CD4-positive, alpha-beta T cell treated with Interleukin-1 beta for 1 hour (primary cell): ENCODE data around the gene RFX3.

Experiments
- DNase-seq, 2 donors: peaks; one replicate each; pipeline ENCODE4 v3.0.0-alpha.2; 2020 to 2022

Gene RFX3

DNA sequence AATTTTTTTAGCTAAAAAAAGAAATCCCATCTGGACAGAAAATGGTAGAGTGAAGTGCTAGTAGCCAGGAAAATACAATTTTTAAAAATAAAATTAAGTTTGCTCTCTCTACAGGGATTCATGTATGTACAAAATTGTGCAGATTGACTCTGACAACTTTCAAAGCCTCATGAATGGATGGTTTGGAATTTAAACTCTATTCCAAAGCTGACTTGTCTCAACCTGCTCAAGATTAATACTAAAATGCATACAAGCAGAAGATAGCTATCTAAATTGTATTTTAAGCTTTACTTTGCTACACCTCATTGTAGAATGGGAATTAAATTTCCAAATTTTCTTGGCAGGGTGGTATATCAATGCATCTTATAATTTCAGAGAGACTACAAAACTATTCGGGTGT is 257.6 kb downstream of the RFX3 start:
- DNase-seq: no peak

DNA sequence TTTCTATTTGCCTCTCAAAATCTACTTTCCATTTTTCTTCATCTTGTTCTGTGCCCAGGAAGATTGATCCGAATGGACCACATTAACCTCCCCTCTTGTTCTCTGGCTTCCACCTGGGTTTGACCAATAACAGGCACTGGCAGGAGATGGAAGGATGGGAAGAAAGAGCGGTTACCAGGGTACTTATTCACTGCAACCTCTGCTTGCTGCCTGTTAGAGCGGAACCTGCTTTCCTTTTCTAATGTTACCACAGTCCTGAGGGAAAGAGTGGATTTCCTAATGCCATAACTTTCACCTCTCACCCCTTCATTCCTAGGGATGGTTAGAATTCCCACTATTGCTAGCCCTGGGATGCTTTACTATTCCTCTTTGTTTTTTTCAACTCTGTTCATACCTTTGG is 262.1 kb downstream of the RFX3 start:
- no peak for DNase-seq

DNA sequence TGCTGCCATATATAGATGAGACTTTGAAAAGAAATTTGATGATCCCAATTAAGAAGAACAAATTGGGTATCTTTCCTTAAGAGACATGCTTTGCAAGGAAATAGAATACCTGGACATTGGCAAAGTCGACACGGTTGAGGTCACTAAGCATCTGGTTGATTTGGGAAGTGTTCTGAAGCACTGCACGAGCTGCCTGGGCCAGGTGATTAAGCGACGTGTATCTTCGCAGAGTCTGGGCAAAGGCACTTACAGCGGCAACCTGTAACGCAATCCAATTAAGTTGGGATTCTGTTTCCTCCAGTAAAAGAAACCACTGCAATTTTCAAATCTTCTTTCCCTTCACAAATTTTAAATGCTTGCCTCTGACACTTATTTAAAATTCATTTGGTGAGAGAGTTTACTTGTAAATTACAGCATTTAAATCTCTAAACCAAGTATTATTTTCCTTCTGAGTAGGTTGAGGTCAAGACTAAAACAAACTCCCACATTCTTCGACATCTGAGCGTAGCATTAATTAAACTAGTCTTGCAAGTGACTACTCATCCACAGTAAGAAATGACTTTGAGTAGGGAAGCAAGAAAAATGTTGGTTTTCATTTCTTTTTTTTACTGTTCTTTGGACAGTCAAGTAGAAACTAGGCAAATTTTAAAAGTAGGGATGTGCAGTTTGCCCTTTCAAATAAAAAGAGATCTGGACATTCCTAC is 262.8 kb downstream of the RFX3 start:
- no peak for DNase-seq

DNA sequence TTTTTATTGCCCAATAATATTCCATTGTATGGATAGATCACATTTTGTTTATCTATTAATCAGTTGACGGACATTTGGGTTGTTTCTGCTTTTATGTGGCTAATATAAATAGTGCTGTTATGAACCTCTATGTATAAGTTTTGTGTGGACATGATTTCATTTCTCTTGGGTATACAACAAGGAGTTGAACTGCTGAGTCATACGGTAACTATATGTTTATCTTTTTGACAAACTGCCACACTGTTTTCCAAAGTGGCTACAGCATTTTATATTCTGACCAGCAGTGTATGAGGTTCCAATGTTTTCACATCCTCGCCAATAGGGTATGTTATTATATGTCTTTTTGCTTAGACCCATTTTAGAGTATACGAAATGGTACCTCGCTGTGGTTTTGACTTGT is 264.3 kb downstream of the RFX3 start:
- DNase-seq: no peak

DNA sequence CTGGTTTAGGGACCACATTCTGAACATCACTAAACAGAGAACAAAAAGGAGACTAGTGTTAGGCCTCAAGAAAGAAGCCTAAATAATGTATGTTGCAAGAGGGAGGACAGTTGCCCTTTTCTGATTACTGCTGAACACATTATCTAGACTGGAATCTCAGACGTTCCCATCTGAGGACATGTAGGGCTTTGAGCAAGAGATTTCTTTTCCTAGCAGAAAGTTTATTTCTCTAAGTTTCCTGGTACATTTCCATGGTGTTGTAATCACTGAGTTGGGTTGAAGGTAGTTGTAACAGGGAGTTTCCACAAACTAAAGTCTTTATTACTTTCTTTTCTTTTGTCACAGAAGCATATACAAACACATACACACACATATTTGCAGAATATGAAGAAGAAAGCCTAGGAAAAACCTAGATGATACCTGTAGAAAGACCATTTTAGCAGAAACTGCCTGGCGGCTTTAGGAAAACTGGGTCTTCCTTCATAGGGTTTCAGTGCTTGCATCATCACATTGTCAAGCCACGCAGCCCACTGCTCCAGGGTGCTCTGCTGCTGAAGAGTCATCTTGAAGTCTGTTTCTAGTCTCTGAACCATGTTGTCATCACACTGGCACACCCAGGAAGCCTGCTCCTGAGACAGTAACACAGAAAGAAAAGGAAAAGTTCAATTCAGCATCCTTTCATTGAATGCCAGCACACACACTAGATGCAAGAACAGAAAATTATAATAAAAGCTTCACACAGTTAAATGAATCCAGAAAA is 269.1 kb downstream of the RFX3 start:
- DNase-seq: no peak

DNA sequence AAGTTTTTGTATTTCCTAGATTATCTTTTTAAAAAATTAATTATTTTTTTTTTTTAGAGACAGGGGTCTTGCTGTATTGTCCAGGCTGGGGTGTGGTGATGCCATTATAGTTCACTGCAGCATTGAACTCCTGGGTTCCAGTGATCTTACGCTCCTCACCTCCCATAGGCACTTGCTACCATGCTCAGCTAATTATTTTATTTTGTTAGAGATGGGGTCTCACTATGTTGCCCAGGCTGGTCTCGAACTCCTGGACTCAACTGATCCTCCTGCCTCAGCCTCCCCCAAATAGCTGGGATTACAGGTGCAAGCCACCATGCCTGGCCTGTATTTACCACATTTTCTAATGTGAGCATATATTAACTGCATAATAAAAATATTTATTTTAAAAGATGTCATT is 274.5 kb downstream of the RFX3 start:
- DNase-seq: no peak

DNA sequence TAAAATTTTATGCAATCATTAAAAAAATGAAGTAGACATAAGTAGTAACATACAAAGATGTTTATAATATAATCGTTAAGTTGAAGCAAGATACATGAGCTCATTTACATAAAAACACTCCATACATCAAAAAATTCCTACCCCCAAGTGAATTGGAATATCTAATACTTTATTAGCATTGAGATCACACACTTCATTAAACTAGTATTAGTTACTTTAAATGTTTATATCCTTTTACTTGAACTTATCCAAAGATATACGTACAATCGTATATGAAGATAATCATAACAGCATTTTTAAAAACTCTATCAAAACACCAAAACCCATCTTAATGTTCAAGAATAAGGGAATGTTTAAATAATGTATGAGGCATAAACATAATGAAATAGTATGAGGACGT is 275.1 kb downstream of the RFX3 start:
- no peak for DNase-seq

DNA sequence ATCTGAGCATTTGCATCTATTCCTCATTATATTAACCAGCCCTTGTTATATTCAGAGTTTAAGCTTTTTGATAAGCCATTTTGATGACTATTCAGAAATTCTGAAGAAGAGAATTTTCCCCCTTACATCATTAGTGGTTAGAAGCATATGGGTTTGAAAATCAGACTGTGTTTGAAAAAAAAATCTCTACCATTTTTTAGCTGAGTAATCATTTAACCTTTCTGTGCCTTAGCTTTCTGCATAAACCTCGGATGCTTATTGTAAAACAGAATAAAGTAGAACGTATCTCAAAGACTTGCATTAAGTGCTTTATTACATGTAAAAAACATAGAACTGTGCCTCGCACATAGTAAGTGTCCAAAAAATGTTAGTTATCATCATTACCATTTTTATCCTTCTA is 278.6 kb downstream of the RFX3 start:
- no peak for DNase-seq

DNA sequence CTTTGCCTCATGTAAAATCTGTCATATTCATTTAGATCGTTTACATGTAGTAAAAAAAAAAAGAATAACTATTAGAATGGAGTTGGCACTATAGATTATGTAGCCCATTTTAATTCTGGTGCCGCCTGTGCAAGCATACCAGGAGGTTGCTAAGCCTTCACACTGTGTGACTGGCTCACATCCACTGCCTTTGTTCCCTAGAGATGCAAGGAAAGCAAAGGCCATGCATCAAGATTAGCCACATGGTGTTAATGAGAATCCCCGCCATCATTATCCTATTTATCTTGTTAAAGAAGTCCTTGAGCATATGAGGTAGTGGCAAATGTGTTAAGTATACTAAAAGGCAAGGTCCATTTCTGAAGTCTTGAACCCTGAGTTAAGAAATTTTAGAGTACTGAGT is 279.6 kb downstream of the RFX3 start:
- DNase-seq: no peak

DNA sequence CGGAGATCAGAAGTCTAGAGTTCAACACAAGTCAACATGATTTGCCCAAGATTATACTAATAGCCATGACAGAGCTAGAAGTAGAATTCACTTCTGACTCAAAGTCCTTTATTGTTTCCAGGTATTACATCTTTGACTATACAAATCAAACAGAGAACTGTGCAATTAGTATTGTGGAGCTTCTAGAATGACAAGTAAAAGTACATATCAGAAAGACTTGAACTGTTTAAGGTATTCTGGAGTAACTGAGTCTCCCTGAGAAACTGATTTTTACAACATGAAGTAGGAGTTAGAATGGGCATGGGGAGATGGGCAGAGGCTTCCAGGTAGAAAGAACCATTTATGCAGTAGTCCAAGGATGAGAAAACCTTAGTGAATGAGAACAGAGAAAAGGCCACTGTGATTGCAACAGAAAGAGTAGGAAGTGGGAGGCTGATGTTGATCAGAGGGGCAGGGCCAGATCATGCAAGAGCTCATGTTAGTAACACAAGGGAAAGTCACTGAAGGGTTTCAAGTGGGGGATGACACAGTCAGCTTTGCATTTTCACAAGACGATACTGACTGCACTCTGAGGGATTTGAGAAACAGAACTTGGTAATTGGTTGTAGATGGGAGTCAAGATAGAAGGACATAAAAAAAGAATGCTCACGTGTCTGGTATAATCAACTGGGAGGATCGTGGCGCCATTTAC is 280.7 kb downstream of the RFX3 start:
- no peak for DNase-seq

DNA sequence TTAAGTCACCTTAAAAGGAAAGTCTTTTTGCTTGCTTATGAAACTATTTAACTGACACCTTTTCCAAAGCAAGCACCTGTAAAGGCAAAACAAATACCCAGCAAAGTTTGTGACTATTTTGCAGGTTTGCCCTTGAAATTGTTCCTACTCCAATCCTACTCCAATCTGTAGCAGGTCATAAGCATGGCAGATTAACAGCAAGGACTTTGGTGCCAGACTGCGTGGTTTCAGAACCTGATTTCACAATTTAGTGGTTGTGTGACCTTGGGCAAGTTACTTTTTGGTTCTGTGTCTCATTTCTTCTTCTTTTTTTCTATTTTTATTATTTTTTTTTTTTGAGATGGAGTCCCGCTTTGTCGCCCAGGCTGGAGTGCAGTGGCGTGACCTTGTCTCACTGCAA is 282.1 kb downstream of the RFX3 start:
- DNase-seq: no peak

DNA sequence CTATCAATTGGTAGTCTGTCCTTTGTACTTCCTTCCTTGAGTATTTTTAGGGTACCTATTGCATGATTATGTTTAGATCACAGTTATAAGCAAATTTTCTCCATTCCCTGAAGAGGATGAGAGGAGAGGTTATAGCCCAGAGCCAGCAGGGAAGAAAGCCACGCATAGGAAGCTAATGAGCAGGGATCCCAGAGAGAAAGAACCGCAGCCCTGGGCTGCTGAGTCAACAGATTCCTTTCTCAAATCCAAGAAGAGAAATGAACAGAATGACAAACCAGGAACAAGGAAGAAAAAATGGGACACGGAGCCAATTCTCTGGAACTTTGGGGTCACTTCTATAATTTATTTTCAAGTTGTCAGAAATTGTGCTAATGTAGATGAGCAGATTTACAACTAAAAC is 284.5 kb downstream of the RFX3 start:
- DNase-seq: no peak

DNA sequence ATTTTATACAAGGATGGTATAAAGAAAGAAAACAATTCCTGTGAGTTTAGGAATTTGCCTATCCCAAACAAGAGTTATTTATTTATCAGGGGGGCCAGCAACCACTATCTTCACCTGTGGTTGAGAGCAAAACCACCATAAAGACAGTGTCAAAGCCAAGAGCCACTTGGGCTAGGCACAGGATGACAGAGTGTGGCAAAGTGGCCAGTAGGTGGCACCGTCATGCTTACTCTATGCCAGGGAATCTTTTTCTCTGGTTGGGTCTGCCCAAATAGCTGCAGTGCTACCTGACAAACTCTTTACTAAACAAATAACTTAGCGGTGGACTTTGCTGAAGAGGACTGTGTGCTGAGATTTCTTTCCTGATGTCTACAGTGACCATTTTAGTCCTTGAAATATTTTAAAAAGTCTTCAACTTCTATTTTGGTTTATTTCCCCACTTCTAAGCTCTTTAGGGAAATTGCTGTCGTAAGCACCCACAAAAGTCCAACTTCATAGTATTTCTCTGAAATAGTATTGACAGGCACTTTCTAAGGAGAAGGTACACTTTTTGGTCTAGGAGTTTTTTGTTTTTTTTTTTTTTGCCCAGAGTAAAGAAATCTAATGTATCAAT is 285.0 kb downstream of the RFX3 start:
- peak; percentile 62 to 65 for DNase-seq

DNA sequence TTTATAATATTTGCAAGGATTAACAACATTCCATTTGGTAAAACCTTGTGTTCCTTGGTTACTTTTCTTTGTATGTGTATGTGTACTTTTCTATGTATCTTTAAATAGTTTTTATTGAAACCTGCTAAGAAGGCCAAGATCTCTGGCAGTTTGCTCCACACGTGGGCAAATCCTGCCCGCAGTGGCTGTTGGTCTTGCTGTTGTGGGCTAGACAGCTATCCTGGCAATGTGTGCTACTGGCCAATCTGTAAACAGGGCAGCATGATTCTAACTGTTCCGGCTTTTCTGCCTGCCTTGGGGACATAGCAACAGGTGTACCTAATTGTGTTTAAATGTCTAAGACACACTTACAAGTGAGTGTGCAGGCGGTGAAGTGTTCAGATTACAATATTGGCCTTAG is 286.6 kb downstream of the RFX3 start:
- no peak for DNase-seq

DNA sequence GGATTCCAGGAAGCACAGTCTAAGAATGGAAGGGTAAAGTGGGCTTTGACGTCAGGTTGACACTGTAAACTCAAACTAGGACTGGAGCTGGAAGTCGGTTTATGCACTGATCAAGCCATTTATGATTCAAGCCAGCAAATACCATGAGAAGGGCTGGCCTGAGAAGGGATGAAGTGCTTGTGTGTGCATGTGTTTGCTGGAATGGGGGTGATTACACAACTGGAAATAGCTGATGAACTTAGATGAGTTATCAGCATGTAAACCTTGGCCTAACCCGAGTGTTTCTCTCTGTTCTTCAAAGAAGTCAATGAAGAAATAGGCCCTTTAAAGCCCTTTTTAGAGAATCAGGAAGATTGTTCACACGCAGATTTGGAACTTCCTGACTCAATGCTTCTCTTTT is 287.6 kb downstream of the RFX3 start:
- no peak for DNase-seq

DNA sequence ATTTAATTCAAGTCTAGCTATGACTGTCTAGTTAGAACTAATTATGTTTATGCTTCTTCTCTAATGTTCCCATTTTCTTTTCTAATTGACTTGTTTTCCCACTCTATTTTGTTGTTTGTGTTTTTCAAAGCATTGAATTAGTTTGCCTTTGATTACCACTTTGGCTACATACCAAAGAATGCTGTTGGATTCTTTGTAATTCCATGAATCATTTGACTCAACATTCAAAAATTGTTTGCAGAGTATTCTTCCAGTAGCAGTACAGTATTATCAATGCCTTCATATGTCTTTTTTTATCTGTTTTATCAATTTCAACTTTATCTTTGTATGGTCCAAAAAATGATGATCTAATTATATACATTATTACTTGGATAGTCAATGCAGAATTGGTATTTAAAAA is 288.7 kb downstream of the RFX3 start:
- no peak for DNase-seq

DNA sequence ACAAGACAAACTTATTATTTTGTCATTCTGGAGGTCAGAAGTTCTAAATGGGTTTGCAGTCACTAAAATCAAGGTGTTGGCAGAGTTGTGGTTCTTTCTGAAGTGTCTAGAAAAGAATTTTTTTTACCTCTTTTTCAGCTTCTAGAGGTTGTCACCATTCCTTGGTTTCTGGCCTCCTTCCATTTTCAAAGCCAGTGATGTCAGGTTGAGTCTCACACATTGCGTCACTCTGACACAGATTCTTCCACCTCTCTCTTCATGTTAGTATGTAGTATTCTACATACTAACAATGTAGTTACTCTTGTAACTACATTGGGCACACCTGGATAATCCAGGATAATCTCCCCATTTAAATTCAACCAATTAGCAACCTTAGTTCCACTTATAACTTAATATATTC is 290.3 kb downstream of the RFX3 start:
- no peak for DNase-seq

DNA sequence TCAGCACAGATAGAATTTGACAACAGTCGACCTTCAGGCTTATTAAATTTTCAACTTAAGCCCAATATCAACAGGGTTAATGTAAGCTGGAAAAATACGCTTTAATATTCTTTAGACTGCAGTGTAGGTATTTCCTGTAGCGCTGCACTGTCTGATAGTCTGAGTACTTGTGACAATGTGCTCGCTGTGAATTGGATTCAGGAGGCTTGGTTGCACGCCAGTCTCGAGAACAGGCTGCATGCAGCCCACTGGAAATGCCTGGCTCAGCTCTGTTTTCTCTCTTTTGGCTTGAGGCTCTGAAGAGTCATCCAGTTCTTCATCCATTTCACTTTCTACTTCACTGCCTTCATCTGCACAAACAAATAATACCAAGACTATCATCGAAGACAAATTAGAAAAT is 300.9 kb downstream of the RFX3 start:
- no peak for DNase-seq

DNA sequence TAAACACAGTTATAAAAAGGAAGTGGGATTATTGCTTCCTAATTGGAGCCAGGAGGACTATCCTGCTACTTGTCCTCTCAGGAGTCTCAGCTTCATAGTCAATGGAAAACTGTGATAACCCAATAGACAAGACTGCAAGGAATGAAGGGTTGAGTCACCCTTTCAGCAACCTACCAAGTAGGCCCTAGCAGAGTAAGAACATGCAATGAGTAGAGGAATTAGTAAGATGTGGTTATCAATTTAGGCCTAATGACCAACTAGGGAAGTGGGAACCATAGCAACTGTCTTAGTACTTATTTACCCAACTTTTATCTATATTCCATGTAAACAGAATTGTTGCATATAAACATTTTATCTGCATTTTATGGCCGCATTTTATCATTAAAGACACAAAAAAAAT is 310.1 kb downstream of the RFX3 start:
- no peak for DNase-seq

DNA sequence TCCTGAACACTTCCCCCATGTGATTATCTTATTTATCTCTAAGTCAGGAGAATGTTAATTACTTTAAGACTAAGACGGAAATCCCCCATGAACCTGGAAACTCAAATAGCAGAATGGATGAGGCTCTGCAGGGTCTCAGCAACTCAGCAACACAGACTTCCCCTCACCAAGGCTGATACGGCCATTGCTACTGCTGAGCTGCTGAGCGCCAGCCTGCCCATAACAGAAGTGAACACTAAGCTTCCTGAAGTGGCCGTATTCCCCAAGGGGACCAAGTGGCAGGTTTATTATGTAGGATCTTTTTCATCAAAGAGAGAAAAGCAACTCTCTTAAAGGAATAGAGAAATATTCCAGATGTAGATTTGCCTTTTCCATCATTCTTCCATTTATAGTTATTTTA is 311.1 kb downstream of the RFX3 start:
- no peak for DNase-seq

DNA sequence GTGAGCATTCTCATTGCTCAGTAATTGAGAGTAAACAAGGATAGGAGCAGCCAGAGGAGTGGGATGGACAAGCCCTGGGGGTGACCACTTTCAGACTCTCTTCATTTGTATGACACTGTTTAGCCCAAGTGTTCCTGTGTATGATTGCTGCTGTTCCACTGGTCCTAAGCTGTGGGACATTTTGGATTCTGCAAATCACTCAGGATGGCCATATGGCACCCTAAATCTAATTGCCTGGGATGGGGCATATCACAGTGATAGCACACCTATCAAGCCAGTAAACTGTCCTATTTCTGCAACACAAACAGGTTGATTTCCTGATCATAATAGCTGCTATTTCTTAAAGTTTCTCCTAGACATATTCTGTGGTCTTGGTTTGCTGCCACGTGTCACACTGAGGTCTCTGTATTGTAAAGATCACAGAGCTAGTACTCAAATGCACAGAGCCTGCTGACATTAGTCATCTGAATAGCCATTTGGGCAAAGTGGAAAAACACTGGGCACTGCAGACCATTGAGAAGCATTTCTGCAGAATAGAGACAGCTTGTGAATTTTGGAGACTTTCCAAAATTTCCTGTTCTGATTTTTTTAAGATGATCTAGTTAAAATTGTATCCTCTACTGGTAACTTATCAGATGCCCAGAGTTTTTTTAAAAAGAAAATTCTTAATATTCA is 320.2 kb downstream of the RFX3 start:
- DNase-seq: no peak

DNA sequence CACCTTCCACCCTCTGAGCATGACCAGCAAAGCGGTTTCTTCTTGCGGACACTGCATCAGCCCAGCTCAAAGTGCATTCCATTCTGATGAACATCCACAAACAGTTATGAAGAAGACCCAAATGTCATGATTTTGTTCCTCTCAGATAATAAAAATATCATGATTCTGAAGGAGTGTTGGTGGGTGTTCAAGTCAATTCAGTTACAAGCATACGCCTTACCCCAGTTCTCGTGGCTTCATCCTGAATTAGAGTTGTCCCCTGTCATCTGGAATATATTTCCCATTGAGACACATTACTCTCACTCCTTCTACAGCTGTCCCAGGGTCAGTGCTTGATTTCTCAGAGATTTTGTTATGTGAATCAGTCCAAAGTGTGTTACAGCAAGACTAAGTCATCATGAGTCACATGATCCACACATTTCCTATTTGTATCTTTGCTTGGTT is 325.4 kb downstream of the RFX3 start:
- no peak for DNase-seq

DNA sequence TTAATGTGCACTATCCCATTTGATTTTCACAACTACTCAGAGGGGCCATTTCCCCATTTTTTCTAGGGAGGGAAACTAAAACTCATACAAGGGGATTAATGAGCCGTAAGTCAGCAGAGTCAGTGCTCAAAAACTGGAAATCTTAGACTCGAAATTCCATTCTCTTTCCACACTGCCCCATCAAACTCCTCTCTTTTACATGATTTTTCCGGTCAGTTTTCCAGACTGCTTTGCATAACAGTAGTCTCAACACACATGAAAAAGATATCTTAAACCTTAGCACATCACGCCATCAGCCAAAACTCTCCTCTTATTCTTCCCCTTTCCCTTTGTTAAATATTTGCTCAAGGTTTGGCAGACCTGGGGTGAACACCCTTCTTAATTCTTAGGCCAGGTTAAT is 332.0 kb downstream of the RFX3 start:
- no peak for DNase-seq
